K562 (cell line): Measurements from ENCODE around the gene ATP12A.

Experiments used
- ETV6 ChIP-seq, 3 experiments: fragments of 150-350 bp in 1 of 3; sonication (generic) in 1 of 3; formaldehyde crosslinking in 1 of 3; IDR thresholded peaks; 2 replicates each; pipeline versions ENCODE4 v1.6.1 to v1.8.0; 2014 to 2022; ENCODE audit warnings: borderline replicate concordance in 2 of 3, low read depth in 2 of 3, antibody characterized with exemption in 1 of 3, low read length in 1 of 3, mild to moderate bottlenecking in 1 of 3, missing genetic modification reagents in 1 of 3
- MYC ChIP-seq, 2 experiments: fragments of 250-450 bp in 1 of 2; sonication (Bioruptor Pico) in 1 of 2; IDR thresholded peaks; 2 replicates each; pipeline versions ENCODE4 v1.5.1 to v1.6.1; 2012 to 2021; ENCODE audit warnings: low read depth in 2 of 2, borderline replicate concordance in 1 of 2, improper control_type of control experiment in 1 of 2, low read length in 1 of 2, mild to moderate bottlenecking in 1 of 2, moderate library complexity in 1 of 2
- PCBP1 ChIP-seq: fragments of 200-400 bp; formaldehyde crosslinking; IDR thresholded peaks from 2 replicates; pipeline ENCODE4 v1.6.1; 2018; ENCODE audit warnings: mild to moderate bottlenecking, low read depth, low read length; ENCODE audit not compliant: poor library complexity, severe bottlenecking
- POLR2A ChIP-seq: fragments of 450-650 bp; conservative IDR thresholded peaks from 2 replicates; pipeline ENCODE4 v1.6.1; 2016
- POLR2G ChIP-seq: fragments of 200-400 bp; formaldehyde crosslinking; IDR thresholded peaks from 2 replicates; pipeline ENCODE4 v1.6.1; 2017; ENCODE audit warnings: low read depth, mild to moderate bottlenecking, antibody characterized with exemption, low read length, moderate library complexity
- TF ChIP-seq, protein P1 (sequence below): fragments of 450-650 bp; formaldehyde crosslinking; IDR thresholded peaks from 2 replicates; pipeline ENCODE4 v1.4.0; 2020; ENCODE audit warnings: mild to moderate bottlenecking, moderate library complexity
- TF ChIP-seq, protein P2 (sequence below), 3 experiments: IDR thresholded peaks in 2 of 3; conservative IDR thresholded peaks in 1 of 3; 2 replicates each; pipeline ENCODE4 v1.5.1; 2011 to 2012; ENCODE audit warnings: low read length in 3 of 3, mild to moderate bottlenecking in 3 of 3, control low read depth in 2 of 3, improper control_type of control experiment in 1 of 3, inconsistent platforms in 1 of 3, low read depth in 1 of 3, mixed read lengths in 1 of 3, moderate library complexity in 1 of 3; ENCODE audit not compliant: insufficient read depth in 2 of 3

DNA sequence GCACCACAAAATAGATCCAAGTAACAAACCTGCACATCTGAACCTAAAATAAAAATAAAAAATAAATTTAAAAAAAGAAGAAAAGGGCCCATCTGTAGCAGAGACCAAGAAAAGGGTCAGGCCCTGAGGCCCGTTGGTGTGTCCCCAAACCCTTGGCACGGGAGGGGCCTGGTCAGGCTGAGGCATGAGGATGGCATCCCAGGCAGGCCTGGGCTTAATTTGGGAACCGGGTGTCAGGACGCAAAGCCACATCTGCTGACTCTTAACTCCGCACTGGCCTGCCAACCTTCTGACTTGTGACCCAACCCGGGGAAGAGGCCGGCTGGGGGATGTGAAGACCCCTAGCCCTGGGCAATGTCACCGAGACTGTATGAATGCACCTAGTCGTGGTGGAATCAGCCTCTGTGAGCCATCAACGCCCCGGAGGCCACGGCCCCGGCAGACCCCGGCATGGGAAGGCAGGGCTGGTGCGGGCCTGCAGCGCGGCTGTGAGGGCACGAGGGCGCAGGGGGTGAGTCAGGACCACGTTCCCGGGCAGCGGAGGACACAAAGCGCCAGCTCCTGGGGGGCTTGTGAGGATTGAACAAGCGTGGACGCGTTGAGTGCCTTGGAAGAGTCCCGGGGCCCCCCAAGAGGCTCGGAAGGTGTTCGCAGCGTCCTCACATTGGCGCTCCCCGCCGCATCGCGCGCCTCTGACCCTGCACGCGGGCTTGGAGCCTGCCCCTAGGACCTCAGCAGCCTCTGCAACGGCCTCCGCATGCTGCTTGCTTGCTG is 38.2 kb downstream of the ATP12A start:
- TF ChIP-seq, protein P1, sequence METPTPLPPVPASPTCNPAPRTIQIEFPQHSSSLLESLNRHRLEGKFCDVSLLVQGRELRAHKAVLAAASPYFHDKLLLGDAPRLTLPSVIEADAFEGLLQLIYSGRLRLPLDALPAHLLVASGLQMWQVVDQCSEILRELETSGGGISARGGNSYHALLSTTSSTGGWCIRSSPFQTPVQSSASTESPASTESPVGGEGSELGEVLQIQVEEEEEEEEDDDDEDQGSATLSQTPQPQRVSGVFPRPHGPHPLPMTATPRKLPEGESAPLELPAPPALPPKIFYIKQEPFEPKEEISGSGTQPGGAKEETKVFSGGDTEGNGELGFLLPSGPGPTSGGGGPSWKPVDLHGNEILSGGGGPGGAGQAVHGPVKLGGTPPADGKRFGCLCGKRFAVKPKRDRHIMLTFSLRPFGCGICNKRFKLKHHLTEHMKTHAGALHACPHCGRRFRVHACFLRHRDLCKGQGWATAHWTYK: no peak
- TF ChIP-seq, protein P2, sequence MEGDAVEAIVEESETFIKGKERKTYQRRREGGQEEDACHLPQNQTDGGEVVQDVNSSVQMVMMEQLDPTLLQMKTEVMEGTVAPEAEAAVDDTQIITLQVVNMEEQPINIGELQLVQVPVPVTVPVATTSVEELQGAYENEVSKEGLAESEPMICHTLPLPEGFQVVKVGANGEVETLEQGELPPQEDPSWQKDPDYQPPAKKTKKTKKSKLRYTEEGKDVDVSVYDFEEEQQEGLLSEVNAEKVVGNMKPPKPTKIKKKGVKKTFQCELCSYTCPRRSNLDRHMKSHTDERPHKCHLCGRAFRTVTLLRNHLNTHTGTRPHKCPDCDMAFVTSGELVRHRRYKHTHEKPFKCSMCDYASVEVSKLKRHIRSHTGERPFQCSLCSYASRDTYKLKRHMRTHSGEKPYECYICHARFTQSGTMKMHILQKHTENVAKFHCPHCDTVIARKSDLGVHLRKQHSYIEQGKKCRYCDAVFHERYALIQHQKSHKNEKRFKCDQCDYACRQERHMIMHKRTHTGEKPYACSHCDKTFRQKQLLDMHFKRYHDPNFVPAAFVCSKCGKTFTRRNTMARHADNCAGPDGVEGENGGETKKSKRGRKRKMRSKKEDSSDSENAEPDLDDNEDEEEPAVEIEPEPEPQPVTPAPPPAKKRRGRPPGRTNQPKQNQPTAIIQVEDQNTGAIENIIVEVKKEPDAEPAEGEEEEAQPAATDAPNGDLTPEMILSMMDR (IDR thresholded peaks at IDR 0.05 in 2 of 3, conservative IDR thresholded peaks at IDR 0.05 in 1 of 3; ENCODE audit: insufficient read depth in 2 of 3, low read depth in 1 of 3, low read length in 3 of 3): no peak
- TF ChIP-seq PCBP1 (no peak), POLR2A (no peak), MYC (IDR thresholded peaks at IDR 0.05; ENCODE audit: low read depth, low read length) (no peak), MYC (CRISPR knock-in tag; IDR thresholded peaks at IDR 0.05; ENCODE audit: borderline replicate concordance, low read depth) (no peak), POLR2G (no peak), ETV6 (IDR thresholded peaks at IDR 0.05; ENCODE audit: borderline replicate concordance in 1 of 2, low read depth in 2 of 2, low read length in 1 of 2) (no peak), ETV6 (CRISPR knock-in tag; IDR thresholded peaks at IDR 0.05; ENCODE audit: borderline replicate concordance) (no peak)
